ENCODE data around the gene ZIC1.

GRCh38 chr3:147428326-147428725, 19.2 kb downstream of the ZIC1 start:
- TF ChIP-seq POLR2A (IDR thresholded peaks at IDR 0.05; ENCODE audit: low read depth): no peak
- TF ChIP-seq CTCF (IDR thresholded peaks at IDR 0.05): no peak
